ENCODE measurements around the gene SOS1.
"Not testable (repeated sequence)": the region's sequence is repeated elsewhere in the genome, so short reads cannot be mapped to it uniquely, and the experiment has no call there.

DNA sequence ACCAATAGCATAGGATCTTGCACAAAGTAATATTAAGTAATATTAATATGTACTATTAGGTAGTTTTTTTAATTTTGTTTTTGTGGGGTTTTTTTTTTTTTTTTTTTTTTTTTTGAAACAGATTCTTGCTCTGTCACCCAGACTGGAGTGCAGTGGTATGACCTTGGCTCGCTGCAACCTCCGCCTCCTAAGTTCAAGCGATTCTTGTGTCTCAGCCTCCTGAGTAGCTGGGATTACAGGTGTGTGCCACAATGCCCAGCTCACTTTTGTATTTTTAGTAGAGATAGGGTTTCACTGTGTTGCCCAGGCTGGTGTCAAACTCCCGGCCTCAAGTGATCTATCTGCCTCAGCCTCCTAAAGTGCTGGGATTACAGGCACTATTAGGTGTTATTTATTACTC is 34.7 kb upstream of the SOS1 start:
- TF ChIP-seq, protein P1, sequence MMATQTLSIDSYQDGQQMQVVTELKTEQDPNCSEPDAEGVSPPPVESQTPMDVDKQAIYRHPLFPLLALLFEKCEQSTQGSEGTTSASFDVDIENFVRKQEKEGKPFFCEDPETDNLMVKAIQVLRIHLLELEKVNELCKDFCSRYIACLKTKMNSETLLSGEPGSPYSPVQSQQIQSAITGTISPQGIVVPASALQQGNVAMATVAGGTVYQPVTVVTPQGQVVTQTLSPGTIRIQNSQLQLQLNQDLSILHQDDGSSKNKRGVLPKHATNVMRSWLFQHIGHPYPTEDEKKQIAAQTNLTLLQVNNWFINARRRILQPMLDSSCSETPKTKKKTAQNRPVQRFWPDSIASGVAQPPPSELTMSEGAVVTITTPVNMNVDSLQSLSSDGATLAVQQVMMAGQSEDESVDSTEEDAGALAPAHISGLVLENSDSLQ (IDR thresholded peaks at IDR 0.05): not testable (repeated sequence)
- TF ChIP-seq ZNF384 (IDR thresholded peaks at IDR 0.05); ELF4 (IDR thresholded peaks at IDR 0.05); NFRKB (IDR thresholded peaks at IDR 0.05); HDGF (IDR thresholded peaks at IDR 0.05; ENCODE audit: borderline replicate concordance); SP1 (IDR thresholded peaks at IDR 0.05); SUZ12 (IDR thresholded peaks at IDR 0.05); BHLHE40 (IDR thresholded peaks at IDR 0.05; ENCODE audit: borderline replicate concordance); FOXA1 (IDR thresholded peaks at IDR 0.05); FOXK2 (IDR thresholded peaks at IDR 0.05): not testable (repeated sequence)

All from HEK293T (cell line).